ENCODE measurements around the gene PRSS57. TPM values are rescaled to one million over a fixed set of nuclear protein-coding genes. Genes with fewer than 3 reads are reported as not detected.

Gene PRSS57
- total and polyA plus RNA-seq, 2 of the 13 experiments (the other 11 are each of a cell fraction or from before 2014, with no cell fraction given): 0.12 TPM; not detected in 1

DNA sequence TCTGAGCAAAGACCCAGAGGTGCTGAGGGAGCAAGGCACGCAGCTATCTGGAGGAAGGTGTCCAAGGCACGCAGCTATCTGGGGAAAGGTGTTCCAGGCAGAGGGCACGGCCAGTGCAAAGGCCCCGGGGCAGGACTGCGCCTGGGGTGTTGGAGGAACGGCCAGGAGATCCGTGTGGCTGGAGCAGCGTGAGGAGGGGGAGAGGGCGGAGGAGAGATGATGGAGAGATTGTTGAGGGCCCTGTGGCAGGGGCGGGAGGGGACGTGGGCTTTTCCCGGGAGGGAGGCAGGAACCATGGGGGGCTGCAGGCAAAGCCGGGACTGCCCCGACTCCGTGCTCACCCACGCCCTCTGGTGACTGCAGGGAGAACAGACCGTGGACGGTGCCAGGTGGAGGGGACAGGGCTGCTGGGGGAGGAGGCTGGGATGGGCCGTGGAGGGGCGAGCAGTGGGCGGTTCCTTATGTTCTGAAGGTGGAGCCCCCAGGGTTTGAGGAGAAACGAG is 42.4 kb upstream of the PRSS57 start (continued):
- TF ChIP-seq, protein P1, sequence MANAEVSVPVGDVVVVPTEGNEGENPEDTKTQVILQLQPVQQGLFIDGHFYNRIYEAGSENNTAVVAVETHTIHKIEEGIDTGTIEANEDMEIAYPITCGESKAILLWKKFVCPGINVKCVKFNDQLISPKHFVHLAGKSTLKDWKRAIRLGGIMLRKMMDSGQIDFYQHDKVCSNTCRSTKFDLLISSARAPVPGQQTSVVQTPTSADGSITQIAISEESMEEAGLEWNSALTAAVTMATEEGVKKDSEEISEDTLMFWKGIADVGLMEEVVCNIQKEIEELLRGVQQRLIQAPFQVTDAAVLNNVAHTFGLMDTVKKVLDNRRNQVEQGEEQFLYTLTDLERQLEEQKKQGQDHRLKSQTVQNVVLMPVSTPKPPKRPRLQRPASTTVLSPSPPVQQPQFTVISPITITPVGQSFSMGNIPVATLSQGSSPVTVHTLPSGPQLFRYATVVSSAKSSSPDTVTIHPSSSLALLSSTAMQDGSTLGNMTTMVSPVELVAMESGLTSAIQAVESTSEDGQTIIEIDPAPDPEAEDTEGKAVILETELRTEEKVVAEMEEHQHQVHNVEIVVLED (CRISPR knock-in tag; IDR thresholded peaks at IDR 0.05; ENCODE audit: borderline replicate concordance): 0 out of 2 replicates have a peak, but pooled peaks have one; percentile 25
- TF ChIP-seq, protein P2, sequence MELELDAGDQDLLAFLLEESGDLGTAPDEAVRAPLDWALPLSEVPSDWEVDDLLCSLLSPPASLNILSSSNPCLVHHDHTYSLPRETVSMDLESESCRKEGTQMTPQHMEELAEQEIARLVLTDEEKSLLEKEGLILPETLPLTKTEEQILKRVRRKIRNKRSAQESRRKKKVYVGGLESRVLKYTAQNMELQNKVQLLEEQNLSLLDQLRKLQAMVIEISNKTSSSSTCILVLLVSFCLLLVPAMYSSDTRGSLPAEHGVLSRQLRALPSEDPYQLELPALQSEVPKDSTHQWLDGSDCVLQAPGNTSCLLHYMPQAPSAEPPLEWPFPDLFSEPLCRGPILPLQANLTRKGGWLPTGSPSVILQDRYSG (CRISPR knock-in tag; IDR thresholded peaks at IDR 0.05): no peak
- TF ChIP-seq, protein P3, sequence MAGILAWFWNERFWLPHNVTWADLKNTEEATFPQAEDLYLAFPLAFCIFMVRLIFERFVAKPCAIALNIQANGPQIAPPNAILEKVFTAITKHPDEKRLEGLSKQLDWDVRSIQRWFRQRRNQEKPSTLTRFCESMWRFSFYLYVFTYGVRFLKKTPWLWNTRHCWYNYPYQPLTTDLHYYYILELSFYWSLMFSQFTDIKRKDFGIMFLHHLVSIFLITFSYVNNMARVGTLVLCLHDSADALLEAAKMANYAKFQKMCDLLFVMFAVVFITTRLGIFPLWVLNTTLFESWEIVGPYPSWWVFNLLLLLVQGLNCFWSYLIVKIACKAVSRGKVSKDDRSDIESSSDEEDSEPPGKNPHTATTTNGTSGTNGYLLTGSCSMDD (CRISPR knock-in tag; IDR thresholded peaks at IDR 0.05): no peak
- TF ChIP-seq SIN3A (IDR thresholded peaks at IDR 0.05; ENCODE audit: borderline replicate concordance, low read depth, low read length) (no peak), MXI1 (IDR thresholded peaks at IDR 0.05; ENCODE audit: borderline replicate concordance, low read depth, low read length) (no peak)
- TF ChIP-seq, protein P4, sequence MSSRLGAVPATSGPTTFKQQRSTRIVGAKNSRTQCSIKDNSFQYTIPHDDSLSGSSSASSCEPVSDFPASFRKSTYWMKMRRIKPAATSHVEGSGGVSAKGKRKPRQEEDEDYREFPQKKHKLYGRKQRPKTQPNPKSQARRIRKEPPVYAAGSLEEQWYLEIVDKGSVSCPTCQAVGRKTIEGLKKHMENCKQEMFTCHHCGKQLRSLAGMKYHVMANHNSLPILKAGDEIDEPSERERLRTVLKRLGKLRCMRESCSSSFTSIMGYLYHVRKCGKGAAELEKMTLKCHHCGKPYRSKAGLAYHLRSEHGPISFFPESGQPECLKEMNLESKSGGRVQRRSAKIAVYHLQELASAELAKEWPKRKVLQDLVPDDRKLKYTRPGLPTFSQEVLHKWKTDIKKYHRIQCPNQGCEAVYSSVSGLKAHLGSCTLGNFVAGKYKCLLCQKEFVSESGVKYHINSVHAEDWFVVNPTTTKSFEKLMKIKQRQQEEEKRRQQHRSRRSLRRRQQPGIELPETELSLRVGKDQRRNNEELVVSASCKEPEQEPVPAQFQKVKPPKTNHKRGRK (CRISPR knock-in tag; IDR thresholded peaks at IDR 0.05): no peak

DNA sequence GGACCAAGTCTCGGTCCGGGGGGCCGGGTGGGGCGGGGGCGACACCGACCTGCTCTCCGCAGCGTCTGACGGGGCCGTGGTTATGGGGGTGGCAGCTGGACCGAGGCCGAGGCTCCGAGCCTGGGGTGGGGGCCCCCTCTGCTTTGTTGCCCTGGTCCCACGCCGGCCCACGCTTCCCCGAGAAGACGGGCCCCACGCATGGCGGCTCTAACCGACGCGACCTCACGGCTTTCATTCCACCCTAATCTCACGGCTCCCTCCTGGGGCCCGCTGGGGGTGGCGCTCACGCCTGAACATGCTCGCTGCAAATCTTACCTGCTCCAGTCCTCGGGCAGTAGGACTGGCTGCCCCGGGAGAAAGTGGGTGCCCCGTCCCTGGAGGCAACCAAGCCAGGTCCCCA is 40.9 kb upstream of the PRSS57 start:
- Histone ChIP-seq H2AFZ (ENCODE audit: low read length) (no peak overlapping the region), H3K79me2 (ENCODE audit: insufficient read depth, low read length) (no peaks in the 10 kb centered on the region), H3K27me3 (ENCODE audit: control insufficient read depth in 1 of 2, insufficient read depth in 2 of 2, low read length in 2 of 2) (no peaks in the 10 kb centered on the region), H3K9me3 (ENCODE audit: low read length) (no peaks in the 10 kb centered on the region), H3K9ac (ENCODE audit: insufficient read depth, low read depth, low read length) (no peak overlapping the region), H3K4me2 (ENCODE audit: low read depth, low read length) (no peak overlapping the region), H3K36me3 (replicated peaks in 1 of 2; ENCODE audit: control insufficient read depth in 1 of 2, insufficient read depth in 2 of 2, low read length in 2 of 2) (no peaks in the 10 kb centered on the region), H4K20me1 (ENCODE audit: insufficient read depth, low read length) (no peaks in the 10 kb centered on the region), H3K27ac (ENCODE audit: extremely low read length, insufficient read depth, low read length) (no peak overlapping the region), H3K4me3 (replicated peaks in 1 of 3; ENCODE audit: insufficient read depth in 1 of 3, low read depth in 2 of 3, low read length in 3 of 3) (no peak overlapping the region), H3K4me1 (ENCODE audit: insufficient read depth, low read length) (peaks cover 44% of the 10 kb centered on the region)
- CTCF ChIA-PET (ENCODE audit: low intra/inter-chr PET ratio, low total read pairs): no interaction called here
- ATAC-seq (no peak), DNase-seq (ENCODE audit: low spot score) (no peak), FAIRE-seq (no peak)
- WGBS (ENCODE audit: low lambda C conversion rate): 90% methylated on average over 19 of the region's 32 CpGs
- in situ Hi-C loops (cut with HindIII; ENCODE audit: extremely low pct_ligation_motif_present, low pct_unique_long_range_greater_than_20kb): loop anchor here (10.0 kb wide), 1 partner anchor 151 kb away; the partner anchor contains the start of gene HCN2
- intact Hi-C loops (cut with micrococcal nuclease; ENCODE audit: unreplicated experiment): no loop called here
- POLR2A ChIA-PET: no interaction called here
- TF ChIP-seq, protein P5, sequence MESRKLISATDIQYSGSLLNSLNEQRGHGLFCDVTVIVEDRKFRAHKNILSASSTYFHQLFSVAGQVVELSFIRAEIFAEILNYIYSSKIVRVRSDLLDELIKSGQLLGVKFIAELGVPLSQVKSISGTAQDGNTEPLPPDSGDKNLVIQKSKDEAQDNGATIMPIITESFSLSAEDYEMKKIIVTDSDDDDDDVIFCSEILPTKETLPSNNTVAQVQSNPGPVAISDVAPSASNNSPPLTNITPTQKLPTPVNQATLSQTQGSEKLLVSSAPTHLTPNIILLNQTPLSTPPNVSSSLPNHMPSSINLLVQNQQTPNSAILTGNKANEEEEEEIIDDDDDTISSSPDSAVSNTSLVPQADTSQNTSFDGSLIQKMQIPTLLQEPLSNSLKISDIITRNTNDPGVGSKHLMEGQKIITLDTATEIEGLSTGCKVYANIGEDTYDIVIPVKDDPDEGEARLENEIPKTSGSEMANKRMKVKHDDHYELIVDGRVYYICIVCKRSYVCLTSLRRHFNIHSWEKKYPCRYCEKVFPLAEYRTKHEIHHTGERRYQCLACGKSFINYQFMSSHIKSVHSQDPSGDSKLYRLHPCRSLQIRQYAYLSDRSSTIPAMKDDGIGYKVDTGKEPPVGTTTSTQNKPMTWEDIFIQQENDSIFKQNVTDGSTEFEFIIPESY (CRISPR knock-in tag; IDR thresholded peaks at IDR 0.05): peak; percentile 31; the same call in 1 of the 2 replicates
- TF ChIP-seq SUZ12 (IDR thresholded peaks at IDR 0.05; ENCODE audit: low read depth, low read length): no peak
- BruUV-seq (replicated peaks): no TSS peak

Data from HepG2 (cell line).